ENCODE measurements around the gene TMC7. TPM values are rescaled to one million over a fixed set of nuclear protein-coding genes. Genes with fewer than 3 reads are reported as not detected.

Gene TMC7
- total RNA-seq, 1 experiment from 2014 or later: 4.3 TPM

DNA sequence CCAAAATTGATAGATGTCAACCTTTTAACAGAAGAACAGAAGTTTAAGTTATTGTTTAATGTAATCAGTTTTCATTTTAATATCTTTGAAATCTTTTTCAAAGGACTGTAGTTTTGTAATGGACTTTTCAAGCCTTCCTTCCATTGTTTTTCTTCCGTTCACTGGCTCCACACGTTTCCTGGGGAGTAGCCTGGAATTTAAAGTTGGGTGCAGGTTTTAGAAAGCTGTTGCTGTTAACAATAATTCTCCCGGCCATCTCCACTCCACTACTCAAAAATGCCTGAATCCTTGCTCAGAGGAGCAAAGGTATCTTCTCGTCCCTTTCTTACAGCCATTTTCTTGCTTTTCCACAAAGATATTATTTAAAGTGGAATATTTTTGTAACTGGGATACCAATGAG, 79.0 kb downstream of the TMC7 start:
- no peak overlapping the region for H3T11ph ChIP-seq (ENCODE audit: low read length)
- H4K8ac ChIP-seq (replicated peaks; ENCODE audit: insufficient read length, low read depth, low read length): no peak overlapping the region
- H3K14ac ChIP-seq (ENCODE audit: insufficient read depth, low read length): no peak overlapping the region
- H3K27me3 Mint-ChIP-seq (ENCODE audit: low read depth): no peaks in the 10 kb centered on the region
- no peak overlapping the region for H2AK5ac ChIP-seq (ENCODE audit: insufficient read length, low read length)
- H3K4me2 ChIP-seq (ENCODE audit: insufficient read depth, insufficient read length, low read length): no peak overlapping the region
- H3K27ac ChIP-seq (ENCODE audit: insufficient read length, low read depth, low read length): no peak overlapping the region
- no peak overlapping the region for H2BK120ac ChIP-seq (ENCODE audit: low read depth, low read length, poor library complexity, severe bottlenecking)
- no CpG with 5 or more reads among the region's 4 CpGs for WGBS (ENCODE audit: extremely low coverage, insufficient read length, low lambda C conversion rate)
- no peak overlapping the region for H2BK5ac ChIP-seq (ENCODE audit: insufficient read length, low read length)
- no peaks in the 10 kb centered on the region for H3K9me3 ChIP-seq (ENCODE audit: control insufficient read depth, low read depth, low read length)
- H3K79me1 ChIP-seq (ENCODE audit: insufficient read depth, low read depth, low read length, poor library complexity, severe bottlenecking): no peaks in the 10 kb centered on the region
- no peaks in the 10 kb centered on the region for H4K20me1 ChIP-seq (ENCODE audit: control insufficient read depth, insufficient read depth, insufficient read length)
- H3K9me3 Mint-ChIP-seq: no peaks in the 10 kb centered on the region
- no peak for DNase-seq
- no peak overlapping the region for H2BK15ac ChIP-seq (ENCODE audit: low read depth, low read length)
- no peak overlapping the region for H4K91ac ChIP-seq (ENCODE audit: insufficient read length, low read depth, low read length)
- no peak overlapping the region for H3K23ac ChIP-seq (ENCODE audit: insufficient read length, low read depth, low read length)
- no peak overlapping the region for H2BK20ac ChIP-seq (ENCODE audit: low read depth, low read length, poor library complexity, severe bottlenecking)
- H2BK12ac ChIP-seq (ENCODE audit: insufficient read length, low read depth, low read length): no peak overlapping the region
- H3K36me3 Mint-ChIP-seq (ENCODE audit: insufficient read depth in 1 of 3, low read depth in 3 of 3): no peaks in the 10 kb centered on the region; a peak in 1 of 7 replicates
- TF ChIP-seq, protein P1, sequence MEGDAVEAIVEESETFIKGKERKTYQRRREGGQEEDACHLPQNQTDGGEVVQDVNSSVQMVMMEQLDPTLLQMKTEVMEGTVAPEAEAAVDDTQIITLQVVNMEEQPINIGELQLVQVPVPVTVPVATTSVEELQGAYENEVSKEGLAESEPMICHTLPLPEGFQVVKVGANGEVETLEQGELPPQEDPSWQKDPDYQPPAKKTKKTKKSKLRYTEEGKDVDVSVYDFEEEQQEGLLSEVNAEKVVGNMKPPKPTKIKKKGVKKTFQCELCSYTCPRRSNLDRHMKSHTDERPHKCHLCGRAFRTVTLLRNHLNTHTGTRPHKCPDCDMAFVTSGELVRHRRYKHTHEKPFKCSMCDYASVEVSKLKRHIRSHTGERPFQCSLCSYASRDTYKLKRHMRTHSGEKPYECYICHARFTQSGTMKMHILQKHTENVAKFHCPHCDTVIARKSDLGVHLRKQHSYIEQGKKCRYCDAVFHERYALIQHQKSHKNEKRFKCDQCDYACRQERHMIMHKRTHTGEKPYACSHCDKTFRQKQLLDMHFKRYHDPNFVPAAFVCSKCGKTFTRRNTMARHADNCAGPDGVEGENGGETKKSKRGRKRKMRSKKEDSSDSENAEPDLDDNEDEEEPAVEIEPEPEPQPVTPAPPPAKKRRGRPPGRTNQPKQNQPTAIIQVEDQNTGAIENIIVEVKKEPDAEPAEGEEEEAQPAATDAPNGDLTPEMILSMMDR (conservative IDR thresholded peaks at IDR 0.05): no peak
- no peak overlapping the region for H3K18ac ChIP-seq (ENCODE audit: insufficient read length, low read depth, low read length)
- no peak overlapping the region for H3K4me3 Mint-ChIP-seq
- no peaks in the 10 kb centered on the region for H3K4me1 ChIP-seq (ENCODE audit: insufficient read depth, low read length)
- H3K4ac ChIP-seq (ENCODE audit: low read depth, low read length): no peak overlapping the region
- no peaks in the 10 kb centered on the region; the same call in 1 of the 2 replicates for H3K27me3 ChIP-seq (ENCODE audit: insufficient read depth, low read length)
- H3K23me2 ChIP-seq (ENCODE audit: insufficient read length, low read depth, low read length, poor library complexity, severe bottlenecking): no peaks in the 10 kb centered on the region
- H2AFZ ChIP-seq (ENCODE audit: low read length): no peak overlapping the region
- H3K9ac ChIP-seq (ENCODE audit: extremely low read depth, insufficient read length, low read length): no peak overlapping the region
- no peaks in the 10 kb centered on the region for H3K4me1 Mint-ChIP-seq
- H3K27ac Mint-ChIP-seq: no peak overlapping the region
- no peak overlapping the region for H3K56ac ChIP-seq (ENCODE audit: insufficient read length, low read depth, low read length)
- H4K5ac ChIP-seq (ENCODE audit: insufficient read length, low read depth, low read length): no peak overlapping the region
- H3K79me2 ChIP-seq (ENCODE audit: insufficient read depth, low read length): no peaks in the 10 kb centered on the region
